ENCODE results near the gene SMIM3. TPM values are rescaled to one million over a fixed set of nuclear protein-coding genes. Genes with fewer than 3 reads are reported as not detected.

SMIM3 gene
- total RNA-seq, 2 experiments from 2014 or later, result not detected

DNA sequence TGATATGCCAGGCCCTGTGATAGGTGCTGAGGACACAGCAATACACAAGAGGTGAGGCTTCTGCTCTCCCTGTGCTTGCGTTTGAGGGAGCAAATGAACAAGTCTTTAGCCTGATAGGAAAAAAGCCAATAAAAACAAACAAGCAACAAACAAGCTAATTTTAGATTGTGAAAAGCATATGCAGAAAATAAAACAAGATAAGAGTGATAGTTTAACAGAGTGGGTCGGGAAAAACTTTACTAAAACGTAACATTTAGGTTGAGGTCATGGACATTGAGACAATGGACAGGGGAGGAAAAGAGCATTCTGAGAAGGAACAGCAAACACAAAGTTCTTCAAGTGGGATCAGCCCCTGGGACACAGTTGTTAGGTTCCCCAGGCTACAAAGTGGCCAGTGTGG is 4.3 kb downstream of the SMIM3 start:
- no TSS peak for BruUV-seq (replicated peaks)
- Histone ChIP-seq H4K20me1 (ENCODE audit: insufficient read depth, low read length) (no peaks in the 10 kb centered on the region), H3K4me2 (ENCODE audit: low read length) (no peak overlapping the region), H3K27ac (ENCODE audit: low read depth, low read length, poor library complexity, severe bottlenecking) (no peak overlapping the region), H3K36me3 (ENCODE audit: insufficient read depth, low read length) (no peaks in the 10 kb centered on the region), H3K4me3 (ENCODE audit: low read depth, low read length, poor library complexity, severe bottlenecking) (no peak overlapping the region), H3K9me3 (ENCODE audit: low read length) (no peaks in the 10 kb centered on the region), H2AFZ (ENCODE audit: low read length) (no peak overlapping the region), H3K79me2 (ENCODE audit: insufficient read depth, low read depth, low read length) (no peaks in the 10 kb centered on the region), H3K4me1 (ENCODE audit: insufficient read depth, low read length, poor library complexity, severe bottlenecking) (no peaks in the 10 kb centered on the region), H3K9me2 (ENCODE audit: insufficient read depth, low read length) (no peaks in the 10 kb centered on the region)
- DNase-seq (ENCODE audit: low spot score), result no peak
- TF ChIP-seq, protein P1, sequence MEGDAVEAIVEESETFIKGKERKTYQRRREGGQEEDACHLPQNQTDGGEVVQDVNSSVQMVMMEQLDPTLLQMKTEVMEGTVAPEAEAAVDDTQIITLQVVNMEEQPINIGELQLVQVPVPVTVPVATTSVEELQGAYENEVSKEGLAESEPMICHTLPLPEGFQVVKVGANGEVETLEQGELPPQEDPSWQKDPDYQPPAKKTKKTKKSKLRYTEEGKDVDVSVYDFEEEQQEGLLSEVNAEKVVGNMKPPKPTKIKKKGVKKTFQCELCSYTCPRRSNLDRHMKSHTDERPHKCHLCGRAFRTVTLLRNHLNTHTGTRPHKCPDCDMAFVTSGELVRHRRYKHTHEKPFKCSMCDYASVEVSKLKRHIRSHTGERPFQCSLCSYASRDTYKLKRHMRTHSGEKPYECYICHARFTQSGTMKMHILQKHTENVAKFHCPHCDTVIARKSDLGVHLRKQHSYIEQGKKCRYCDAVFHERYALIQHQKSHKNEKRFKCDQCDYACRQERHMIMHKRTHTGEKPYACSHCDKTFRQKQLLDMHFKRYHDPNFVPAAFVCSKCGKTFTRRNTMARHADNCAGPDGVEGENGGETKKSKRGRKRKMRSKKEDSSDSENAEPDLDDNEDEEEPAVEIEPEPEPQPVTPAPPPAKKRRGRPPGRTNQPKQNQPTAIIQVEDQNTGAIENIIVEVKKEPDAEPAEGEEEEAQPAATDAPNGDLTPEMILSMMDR (conservative IDR thresholded peaks at IDR 0.05; ENCODE audit: low read length), result no peak
- no peak for TF ChIP-seq EZH2phosphoT487 (IDR thresholded peaks at IDR 0.05; ENCODE audit: borderline replicate concordance, low read depth, low read length)
- ChIA-PET POLR2A (interaction anchor here (0.6 kb wide), 1 partner anchor 190 kb away, joined by 3 read pairs; no protein-coding TSS in a partner anchor), CTCF (ENCODE audit: unreplicated experiment) (interaction anchor here (0.5 kb wide), 1 partner anchor 24 kb away, joined by 3 read pairs; no protein-coding TSS in a partner anchor)
- intact Hi-C loops (cut with micrococcal nuclease; ENCODE audit: unreplicated experiment), result no loop called here

GRCh38 chr5:150783422-150783928 is 4.9 kb downstream of the SMIM3 start:
- H3K27ac ChIP-seq (ENCODE audit: low read depth, low read length, poor library complexity, severe bottlenecking), result no peak overlapping the region
- H3K9me3 ChIP-seq (ENCODE audit: low read length), result no peaks in the 10 kb centered on the region
- no peaks in the 10 kb centered on the region for H3K4me1 ChIP-seq (ENCODE audit: insufficient read depth, low read length, poor library complexity, severe bottlenecking)
- H2AFZ ChIP-seq (ENCODE audit: low read length), result no peak overlapping the region
- POLR2A ChIA-PET, result interaction anchor here (0.7 to 1.1 kb wide), 4 partner anchors 13 to 1911 kb away, joined by 4 to 8 read pairs (median 6); no protein-coding TSS in a partner anchor
- intact Hi-C loops (cut with micrococcal nuclease; ENCODE audit: unreplicated experiment), result no loop called here
- no TSS peak for BruUV-seq (replicated peaks)
- H3K4me2 ChIP-seq (ENCODE audit: low read length), result no peak overlapping the region
- TF ChIP-seq, protein P1 (conservative IDR thresholded peaks at IDR 0.05; ENCODE audit: low read length), result no peak
- no peak for TF ChIP-seq EZH2phosphoT487 (IDR thresholded peaks at IDR 0.05; ENCODE audit: borderline replicate concordance, low read depth, low read length)
- H4K20me1 ChIP-seq (ENCODE audit: insufficient read depth, low read length), result no peaks in the 10 kb centered on the region
- DNase-seq (ENCODE audit: low spot score), result peak; percentile 7
- CTCF ChIA-PET (ENCODE audit: unreplicated experiment), result interaction anchor here (0.5 kb wide), 1 partner anchor 25 kb away, joined by 3 read pairs; no protein-coding TSS in a partner anchor
- no peaks in the 10 kb centered on the region for H3K36me3 ChIP-seq (ENCODE audit: insufficient read depth, low read length)
- no peak overlapping the region for H3K4me3 ChIP-seq (ENCODE audit: low read depth, low read length, poor library complexity, severe bottlenecking)
- no peaks in the 10 kb centered on the region for H3K9me2 ChIP-seq (ENCODE audit: insufficient read depth, low read length)
- H3K79me2 ChIP-seq (ENCODE audit: insufficient read depth, low read depth, low read length), result no peaks in the 10 kb centered on the region

DNA sequence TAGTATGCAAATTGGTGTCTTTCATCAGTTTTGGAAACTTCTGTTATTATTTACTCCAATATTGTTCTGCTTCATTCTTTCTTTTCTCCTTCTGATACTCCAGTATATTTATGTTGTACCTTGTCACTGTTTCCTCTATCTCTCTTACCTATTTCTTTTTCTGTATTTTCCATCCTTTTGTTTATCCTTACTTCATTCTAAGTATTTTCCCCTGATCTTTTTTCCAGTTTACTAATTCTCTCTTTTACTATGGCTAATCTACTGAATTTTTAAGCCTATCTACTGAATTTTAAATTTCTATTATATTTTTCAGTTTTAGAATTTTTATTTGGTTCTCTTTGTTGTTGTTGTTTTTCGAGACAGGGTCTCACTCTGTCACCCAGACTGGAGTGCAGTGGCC is 7.4 kb downstream of the SMIM3 start:
- no TSS peak for BruUV-seq (replicated peaks)
- ChIA-PET CTCF (ENCODE audit: unreplicated experiment) (no interaction called here), POLR2A (interaction anchor here (0.6 kb wide), 1 partner anchor 1036 kb away, joined by 3 read pairs; no protein-coding TSS in a partner anchor)
- H3K36me3 ChIP-seq (ENCODE audit: insufficient read depth, low read length), result no peaks in the 10 kb centered on the region
- H3K9me2 ChIP-seq (ENCODE audit: insufficient read depth, low read length), result no peaks in the 10 kb centered on the region
- no peaks in the 10 kb centered on the region for H4K20me1 ChIP-seq (ENCODE audit: insufficient read depth, low read length)
- no peak overlapping the region for H3K27ac ChIP-seq (ENCODE audit: low read depth, low read length, poor library complexity, severe bottlenecking)
- no peak for DNase-seq (ENCODE audit: low spot score)
- H2AFZ ChIP-seq (ENCODE audit: low read length), result no peak overlapping the region
- no peaks in the 10 kb centered on the region for H3K9me3 ChIP-seq (ENCODE audit: low read length)
- H3K79me2 ChIP-seq (ENCODE audit: insufficient read depth, low read depth, low read length), result no peaks in the 10 kb centered on the region
- no peak overlapping the region for H3K4me2 ChIP-seq (ENCODE audit: low read length)
- no peak for TF ChIP-seq EZH2phosphoT487 (IDR thresholded peaks at IDR 0.05; ENCODE audit: borderline replicate concordance, low read depth, low read length)
- TF ChIP-seq, protein P1 (conservative IDR thresholded peaks at IDR 0.05; ENCODE audit: low read length), result no peak
- intact Hi-C loops (cut with micrococcal nuclease; ENCODE audit: unreplicated experiment), result no loop called here
- H3K4me1 ChIP-seq (ENCODE audit: insufficient read depth, low read length, poor library complexity, severe bottlenecking), result no peaks in the 10 kb centered on the region
- no peak overlapping the region for H3K4me3 ChIP-seq (ENCODE audit: low read depth, low read length, poor library complexity, severe bottlenecking)

Measured in OCI-LY7 (cell line).